Ovary (tissue), 9 donors: ENCODE data around the gene NR0B2. TPM values are rescaled to one million over a fixed set of nuclear protein-coding genes. Genes with fewer than 3 reads are reported as not detected.

Experiments used
- DNase-seq, 5 donors: peaks; one replicate each; pipeline ENCODE4 v3.0.0-alpha.2; 2019 to 2020
- H3K27ac ChIP-seq, 2 donors: fragments of 200-600 bp; one replicate each; pipeline versions ENCODE4 v1.5.1 to v1.8.0; 2019 to 2022
- H3K27me3 ChIP-seq: fragments of 200-600 bp; one replicate; pipeline ENCODE4 v1.8.0; 2022
- H3K36me3 ChIP-seq: fragments of 200-600 bp; sonication (generic); one replicate; pipeline ENCODE4 v1.5.1; 2019
- H3K4me1 ChIP-seq: one replicate; pipeline ENCODE4 v1.8.1; 2013; ENCODE audit warnings: mild to moderate bottlenecking, moderate library complexity; ENCODE audit not compliant: insufficient read depth
- H3K4me3 ChIP-seq: fragments of 200-600 bp; sonication (generic); one replicate; pipeline ENCODE4 v1.5.1; 2017
- H3K9me3 ChIP-seq, 2 donors: fragments of 200-600 bp in 1 of 2; sonication (generic) in 1 of 2; one replicate each; pipeline versions ENCODE4 v1.5.1 to v1.8.1; 2013 to 2019; ENCODE audit warnings: mild to moderate bottlenecking in 1 of 2, moderate library complexity in 1 of 2
- CTCF ChIP-seq, 3 donors: fragments of 450-650 bp in 2 of 3; fragments of 200-600 bp in 1 of 3; IDR thresholded peaks; one replicate each; pipeline versions ENCODE4 v1.5.1 to v1.8.0; 2016 to 2022; ENCODE audit warnings: antibody characterized with exemption in 3 of 3, mild to moderate bottlenecking in 1 of 3
- EP300 ChIP-seq: sonication (generic); formaldehyde crosslinking; IDR thresholded peaks from one replicate; pipeline ENCODE4 v1.6.1; 2017; ENCODE audit warnings: antibody characterized with exemption
- POLR2A ChIP-seq: fragments of 450-650 bp; IDR thresholded peaks from one replicate; pipeline ENCODE4 v1.6.1; 2017; ENCODE audit warnings: antibody characterized with exemption, mild to moderate bottlenecking, moderate library complexity
- WGBS, 3 donors: extraction: QIAGEN DNeasy Blood & Tissue Kit in 1 of 3; methylation state at CpG; one replicate each; pipeline versions ENCODE4 v1.1.5 to v1.1.7; 2013 to 2017; 5-methylcytosine and 5-hydroxymethylcytosine counted together
- intact Hi-C, 4 donors: fragments of 100-400 bp; cut with DNase I; formaldehyde crosslinking; loops; one replicate each; pipeline versions ENCODE4 v1.11.0 to v1.15.1; 2022 to 2023
- polyA plus RNA-seq, 2 donors: library from polyadenylated mRNA; stranded (reverse); fragments of 200-250 nt in 1 of 2; fragments of 350-450 nt in 1 of 2; fragmentation: Illumina TruSeq in 1 of 2; extraction: RNeasy Lipid Tissue Mini Kit (QIAGEN cat#74804) in 1 of 2; gene quantifications; one replicate each; pipeline ENCODE4 v1.2.3, GENCODE V29; 2013 to 2014
- total RNA-seq, 7 donors: library from RNA; depleted of rRNA in 2 of 7; stranded (reverse); fragments of >200 nt in 2 of 7; fragmentation: NEBNext Ultra II Directional in 3 of 7; extraction: Animal tissue kit (Norgen Biotek cat#: 25700) in 3 of 7; gene quantifications; one replicate each; pipeline versions ENCODE4 v1.1.0 to v1.2.4, GENCODE V29; 2016 to 2023
- donor health status: DM: no; HTN: no; CAD: no; lungs with moderate emphysema.
- donor health status: DM: no; HTN: no; CAD: no.
- donor health status: Bipolar disorder and iron deficiency.
- donor health status: DM: yes; HTN: yes; CAD: no.
- donor health status: DM: no; HTN: no; CAD: no.
- donor health status: DM: yes; HTN: yes; CAD: no.

The NR0B2 gene
- total and polyA plus RNA-seq, 9 donors, result 0.18 TPM; not detected in 7

GRCh38 chr1:26862781-26863684, 50.7 kb downstream of the NR0B2 start, which contains the start of gene SFN:
TSS of gene SFN (plus strand) at chr1:26863149. CDS start at chr1:26863213, 64 bp downstream.
- no peak for TF ChIP-seq CTCF (IDR thresholded peaks at IDR 0.05)
- TF ChIP-seq EP300, result no peak
- TF ChIP-seq POLR2A, result no peak

GRCh38 chr1:26861889-26862378, 51.8 kb downstream of the NR0B2 start:
- TF ChIP-seq CTCF (IDR thresholded peaks at IDR 0.05) (no peak), POLR2A (no peak), EP300 (no peak)
- no peaks in the 10 kb centered on the region for H3K9me3 ChIP-seq
- H3K4me3 ChIP-seq, result no peak overlapping the region
- no peaks in the 10 kb centered on the region for H3K27me3 ChIP-seq
- no peak overlapping the region for H3K27ac ChIP-seq
- H3K36me3 ChIP-seq, result no peaks in the 10 kb centered on the region
- 86 to 90% (median 86%) methylated on average over 7 of the region's 7 CpGs for WGBS, 3 donors
- DNase-seq, result no peak
- H3K4me1 ChIP-seq, result peaks cover 6% of the 10 kb centered on the region
- intact Hi-C loops, result no loop called here

More at GRCh38 chr1:26862781-26863684, 50.7 kb downstream of the NR0B2 start, which contains the start of gene SFN:
- peak within 1 kb of the TSS in 1 of 2 donors; percentile 20 for H3K27ac ChIP-seq
- H3K4me1 ChIP-seq, result peaks cover 6% of the 10 kb centered on the region
- intact Hi-C loops, result no loop called here
- H3K9me3 ChIP-seq, result no peaks in the 10 kb centered on the region
- DNase-seq, result no peak
- peak within 1 kb of the TSS; percentile 45 for H3K4me3 ChIP-seq
- no peaks in the 10 kb centered on the region for H3K36me3 ChIP-seq
- no peaks in the 10 kb centered on the region for H3K27me3 ChIP-seq
- WGBS, 3 donors, result 77 to 88% (median 87%) methylated on average over 37 of the region's 37 CpGs

Other genes starting within 250 kb of the NR0B2 start
- 100 to 1,000 TPM in 1 of 7 donors, 10 to 100 TPM in 6; 28.5 to 102 (median 77.5) TPM for gene ARID1A, start 218.0 kb downstream of the NR0B2 start, total RNA-seq
- gene ARID1A, start 218.0 kb downstream of the NR0B2 start, polyA plus RNA-seq, result 10 to 100 TPM; 27.6 to 40.1 TPM
- 10 to 100 TPM in 5 of 7 donors, 1 to 10 TPM in 2; 9.2 to 15.4 (median 10.5) TPM for gene PIGV, start 126.0 kb downstream of the NR0B2 start, total RNA-seq
- gene PIGV, start 126.0 kb downstream of the NR0B2 start, polyA plus RNA-seq, result 10 to 100 TPM; 12.4 to 13.3 TPM
- 10 to 100 TPM; 10.7 to 15.8 (median 12.3) TPM for gene ZDHHC18, start 87.3 kb downstream of the NR0B2 start, total RNA-seq
- 10 to 100 TPM in 1 of 2 donors, 1 to 10 TPM in 1; 9.5 to 12.9 TPM for gene ZDHHC18, start 87.3 kb downstream of the NR0B2 start, polyA plus RNA-seq
- under 1 TPM in 5 of 7 donors, not detected in 2; 0.35 to 0.80 (median 0.37) TPM for gene SFN, start 50.8 kb downstream of the NR0B2 start, total RNA-seq
- under 1 TPM in 1 of 2 donors, not detected in 1; 0.17 TPM for gene SFN, start 50.8 kb downstream of the NR0B2 start, polyA plus RNA-seq
- 10 to 100 TPM in 5 of 7 donors, 1 to 10 TPM in 2; 6.9 to 27.8 (median 20.4) TPM for gene GPN2, start 23.7 kb downstream of the NR0B2 start, total RNA-seq
- 10 to 100 TPM; 14.6 to 20.9 TPM for gene GPN2, start 23.7 kb downstream of the NR0B2 start, polyA plus RNA-seq
- gene GPATCH3, start 13.5 kb downstream of the NR0B2 start, total RNA-seq, result 10 to 100 TPM in 5 of 7 donors, 1 to 10 TPM in 2; 3.1 to 16.4 (median 11.3) TPM
- gene GPATCH3, start 13.5 kb downstream of the NR0B2 start, polyA plus RNA-seq, result 1 to 10 TPM; 7.6 to 9.6 TPM
- gene NUDC, start 7.8 kb upstream of the NR0B2 start, total RNA-seq, result 10 to 100 TPM; 32.8 to 66.9 (median 57.1) TPM
- 10 to 100 TPM; 57.6 to 76.7 TPM for gene NUDC, start 7.8 kb upstream of the NR0B2 start, polyA plus RNA-seq
- gene KDF1, start 46.5 kb upstream of the NR0B2 start, total RNA-seq, result 10 to 100 TPM in 1 of 7 donors, 1 to 10 TPM in 1, under 1 TPM in 2, not detected in 3; 0.59 to 11.0 (median 0.84) TPM
- under 1 TPM in 1 of 2 donors, not detected in 1; 0.08 TPM for gene KDF1, start 46.5 kb upstream of the NR0B2 start, polyA plus RNA-seq
- 10 to 100 TPM in 1 of 7 donors, 1 to 10 TPM in 3, under 1 TPM in 3; 0.25 to 23.8 (median 2.9) TPM for gene TRNP1, start 79.7 kb upstream of the NR0B2 start, total RNA-seq
- gene TRNP1, start 79.7 kb upstream of the NR0B2 start, polyA plus RNA-seq, result 10 to 100 TPM in 1 of 2 donors, 1 to 10 TPM in 1; 4.2 to 18.0 TPM
- 1 to 10 TPM in 6 of 7 donors, under 1 TPM in 1; 0.33 to 7.4 (median 2.3) TPM for gene TENT5B, start 98.9 kb upstream of the NR0B2 start, total RNA-seq
- 1 to 10 TPM; 2.9 to 5.3 TPM for gene TENT5B, start 98.9 kb upstream of the NR0B2 start, polyA plus RNA-seq
- gene SLC9A1, start 241.2 kb upstream of the NR0B2 start, total RNA-seq, result 10 to 100 TPM in 5 of 7 donors, 1 to 10 TPM in 2; 8.6 to 33.7 (median 14.8) TPM
- gene SLC9A1, start 241.2 kb upstream of the NR0B2 start, polyA plus RNA-seq, result 10 to 100 TPM; 10.6 to 22.0 TPM